Endothelial cell of umbilical vein (primary cell): ENCODE measurements around the gene BHLHE23. TPM values are rescaled to one million over a fixed set of nuclear protein-coding genes. Genes with fewer than 3 reads are reported as not detected.

Source experiments
- BruUV-seq: library from RNA; stranded (reverse); fragments of 400-500 nt; replicated peaks from 2 replicates; lab custom pipeline; 2021; lab: Mats Ljungman, UMichigan
- CTCF ChIA-PET: fragments of 300-600, 350-600 bp; sonication (Branson Sonifier 250); formaldehyde crosslinking; loops from one replicate; lab custom pipeline; 2021; ENCODE audit warnings: antibody characterized with exemption, inconsistent platforms; lab: Charles Lee
- POLR2A ChIA-PET: fragments of 300-600, 350-600 bp; sonication (Branson Sonifier 250); formaldehyde crosslinking; loops from one replicate; lab custom pipeline; 2021; ENCODE audit warnings: antibody characterized with exemption, inconsistent platforms; lab: Charles Lee
- DNase-seq: peaks from one replicate; pipeline ENCODE4 v3.0.0-alpha.2; 2011; ENCODE audit warnings: low read depth, low spot score
- FAIRE-seq: peaks from 2 replicates; lab custom pipeline; 2011; peaks lifted over from hg19 to GRCh38; lab: Jason Lieb, UNC
- H2AFZ ChIP-seq: 2 replicates; pipeline ENCODE4 v1.6.0; 2012; ENCODE audit warnings: low read depth, low read length, control low read depth, inconsistent platforms
- H3K27ac ChIP-seq: 2 replicates; pipeline ENCODE4 v1.5.1; 2011; ENCODE audit warnings: low read depth, mild to moderate bottlenecking, control low read depth, low read length, moderate library complexity; ENCODE audit not compliant: insufficient read depth
- H3K27me3 ChIP-seq, 2 experiments: 2 replicates each; pipeline versions ENCODE4 v1.6.0 to v1.6.1; 2011; ENCODE audit warnings: low read length in 2 of 2, mixed read lengths in 1 of 2; ENCODE audit not compliant: control insufficient read depth in 2 of 2, insufficient read depth in 2 of 2
- H3K36me3 ChIP-seq, 2 experiments: 2 replicates in 1 of 2; 3 replicates in 1 of 2; pipeline ENCODE4 v1.5.1; 2011; ENCODE audit warnings: low read length in 2 of 2, mild to moderate bottlenecking in 1 of 2, moderate library complexity in 1 of 2; ENCODE audit not compliant: control insufficient read depth in 2 of 2, insufficient read depth in 2 of 2; ENCODE audit errors: extremely low read depth in 1 of 2
- H3K4me1 ChIP-seq: 3 replicates; pipeline ENCODE4 v1.5.1; 2011; ENCODE audit warnings: mild to moderate bottlenecking, low read length; ENCODE audit not compliant: control insufficient read depth, insufficient read depth; ENCODE audit errors: extremely low read depth
- H3K4me2 ChIP-seq: 2 replicates; pipeline ENCODE4 v1.6.1; 2011; ENCODE audit warnings: low read length, control low read depth, mixed read lengths; ENCODE audit not compliant: insufficient read depth
- H3K4me3 ChIP-seq, 3 experiments: fragments of 200-600 bp in 1 of 3; sonication (generic), shearing (Covaris generic) in 1 of 3; replicated peaks in 1 of 3; 2 replicates each; pipeline ENCODE4 v1.5.1; 2011 to 2016; ENCODE audit warnings: control low read depth in 3 of 3, low read length in 3 of 3, mild to moderate bottlenecking in 2 of 3, inconsistent platforms in 1 of 3, low read depth in 1 of 3, moderate library complexity in 1 of 3; ENCODE audit not compliant: insufficient read depth in 1 of 3
- H3K79me2 ChIP-seq: 2 replicates; pipeline ENCODE4 v1.6.0; 2012; ENCODE audit warnings: low read length, inconsistent platforms; ENCODE audit not compliant: control insufficient read depth, insufficient read depth
- H3K9ac ChIP-seq: replicated peaks from 2 replicates; pipeline ENCODE3; 2011; ENCODE audit warnings: low read length, control low read depth; ENCODE audit not compliant: insufficient read depth; ENCODE audit errors: extremely low read depth
- H3K9me1 ChIP-seq: replicated peaks from 3 replicates; pipeline ENCODE4 v1.6.0; 2011; ENCODE audit warnings: mild to moderate bottlenecking, low read length; ENCODE audit not compliant: control insufficient read depth, insufficient read depth; ENCODE audit errors: extremely low read depth
- H3K9me3 ChIP-seq: replicated peaks from 2 replicates; pipeline ENCODE4 v1.5.1; 2012; ENCODE audit warnings: low read length, inconsistent platforms; ENCODE audit not compliant: control insufficient read depth, insufficient read depth
- H4K20me1 ChIP-seq: replicated peaks from 2 replicates; pipeline ENCODE3; 2011; ENCODE audit warnings: mild to moderate bottlenecking, low read length; ENCODE audit not compliant: control insufficient read depth, insufficient read depth; ENCODE audit errors: extremely low read depth
- CTCF ChIP-seq, 2 donors: IDR thresholded peaks; 1 replicate in 1 of 2; 2 replicates in 1 of 2; pipeline ENCODE4 v1.5.1; 2011; ENCODE audit warnings: low read length in 2 of 2, mild to moderate bottlenecking in 2 of 2, moderate library complexity in 2 of 2, control low read depth in 1 of 2, inconsistent platforms in 1 of 2, low read depth in 1 of 2; ENCODE audit not compliant: insufficient read depth in 1 of 2; ENCODE audit errors: extremely low read depth in 1 of 2
- EZH2 ChIP-seq: IDR thresholded peaks from 2 replicates; pipeline ENCODE4 v1.6.1; 2012; ENCODE audit warnings: borderline replicate concordance, low read depth, mild to moderate bottlenecking, moderate library complexity, low read length, inconsistent platforms; ENCODE audit not compliant: severe bottlenecking
- FOS ChIP-seq: IDR thresholded peaks from 2 replicates; pipeline ENCODE4 v1.6.1; 2011; ENCODE audit warnings: mild to moderate bottlenecking, low read length, moderate library complexity, borderline replicate concordance; ENCODE audit not compliant: insufficient read depth
- GATA2 ChIP-seq: IDR thresholded peaks from 2 replicates; pipeline ENCODE4 v1.7.0; 2011; ENCODE audit warnings: low read depth, mild to moderate bottlenecking, moderate library complexity, mixed read lengths, low read length; ENCODE audit not compliant: insufficient read length, insufficient read depth
- JUN ChIP-seq: IDR thresholded peaks from 2 replicates; pipeline ENCODE4 v1.6.1; 2011; ENCODE audit warnings: borderline replicate concordance, low read depth; ENCODE audit not compliant: insufficient read length, insufficient read depth
- MAX ChIP-seq: IDR thresholded peaks from 2 replicates; pipeline ENCODE4 v1.6.1; 2011; ENCODE audit not compliant: insufficient read depth, insufficient read length
- MYC ChIP-seq: IDR thresholded peaks from one replicate; pipeline ENCODE4 v1.6.1; 2011; ENCODE audit warnings: mild to moderate bottlenecking, low read depth, low read length
- POLR2A ChIP-seq: IDR thresholded peaks from 2 replicates; pipeline ENCODE4 v1.6.1; 2012; ENCODE audit warnings: low read depth, mild to moderate bottlenecking, control low read depth, low read length
- POLR2AphosphoS5 ChIP-seq: IDR thresholded peaks from 2 replicates; pipeline ENCODE4 v1.6.1; 2012; ENCODE audit warnings: low read depth, mild to moderate bottlenecking, control low read depth, low read length, moderate library complexity; ENCODE audit not compliant: insufficient read depth
- dilution Hi-C: fragments of 300-500 bp; cut with MboI; formaldehyde crosslinking; loops from one replicate; pipeline ENCODE4 v1.15.0; 2019; ENCODE audit warnings: low sequenced_read_pairs; ENCODE audit not compliant: extremely low pct_ligation_motif_present
- intact Hi-C: fragments of 100-400 bp; cut with micrococcal nuclease; formaldehyde crosslinking; loops from one replicate; pipeline ENCODE4 v1.10.0; 2022
- polyA plus RNA-seq, 4 experiments: library from polyadenylated mRNA; depleted of rRNA in 3 of 4; stranded (reverse) in 3 of 4; unstranded in 1 of 4; fragments of >200 nt; gene quantifications; 2 replicates each; pipeline versions ENCODE4 v1.2.1 to v1.2.3, GENCODE V29; 2011 to 2012; ENCODE audit warnings: missing spikeins in 1 of 4
- total RNA-seq: library from RNA; stranded (reverse); gene quantifications from 2 replicates; pipeline ENCODE4 v1.2.3, GENCODE V29; 2021

The BHLHE23 gene
- total and polyA plus RNA-seq, 2 donors (not counting 3 experiments of a cell fraction or from before 2014, with no cell fraction given): not detected

- H3K27me3 ChIP-seq: peaks cover 2 to 4% of the 10 kb centered on the region in 2 experiments
- dilution Hi-C loops: no loop called here
- no peak overlapping the region for H2AFZ ChIP-seq
- CTCF ChIA-PET: interaction anchor here (0.9 to 1.8 kb wide), 5 partner anchors 9 to 328 kb away, joined by 3 to 11 read pairs (median 5); no protein-coding TSS in a partner anchor
- no peaks in the 10 kb centered on the region for H3K9me3 ChIP-seq
- TF ChIP-seq JUN (no peak), POLR2AphosphoS5 (no peak), CTCF (IDR thresholded peaks at IDR 0.05; ENCODE audit: extremely low read depth in 1 of 2, insufficient read depth in 1 of 2, low read depth in 1 of 2, low read length in 2 of 2) (no peak), GATA2 (no peak), EZH2 (no peak), MYC (no peak), FOS (no peak), POLR2A (no peak), MAX (no peak)
- H3K9me1 ChIP-seq: no peaks in the 10 kb centered on the region
- H3K36me3 ChIP-seq: no peaks in the 10 kb centered on the region
- H3K79me2 ChIP-seq: no peaks in the 10 kb centered on the region
- BruUV-seq: no TSS peak
- H3K9ac ChIP-seq: no peak overlapping the region
- H3K4me2 ChIP-seq: no peak overlapping the region
- intact Hi-C loops: loop anchor here (1.0 to 5.0 kb wide), 3 partner anchors 122 to 177 kb away; no protein-coding TSS in a partner anchor
- no peaks in the 10 kb centered on the region for H4K20me1 ChIP-seq
- DNase-seq (no peak), FAIRE-seq (no peak)
- no peak overlapping the region for H3K27ac ChIP-seq
- POLR2A ChIA-PET: no interaction called here
- H3K4me1 ChIP-seq: no peaks in the 10 kb centered on the region
- H3K4me3 ChIP-seq: no peak overlapping the region
These were observed 48.9 kb upstream of the BHLHE23 start for GRCh38 chr20:63055575-63056235.
